Trophoblast cell (in vitro differentiated cells and primary cell): Measurements from ENCODE around the gene STK25.

ENCODE experiments used
- DNase-seq, 2 donors: peaks; one replicate each; pipeline ENCODE4 v3.0.0-alpha.2; 2016
- H2AFZ ChIP-seq: 2 replicates; pipeline ENCODE4 v1.6.1; 2013; ENCODE audit warnings: low read length, moderate library complexity, mild to moderate bottlenecking; ENCODE audit not compliant: insufficient read depth, poor library complexity
- H2AK5ac ChIP-seq: 2 replicates; pipeline ENCODE4 v1.6.1; 2013; ENCODE audit warnings: mild to moderate bottlenecking, low read length
- H2BK120ac ChIP-seq: 2 replicates; pipeline ENCODE4 v1.6.1; 2013; ENCODE audit warnings: low read length, mild to moderate bottlenecking, moderate library complexity; ENCODE audit not compliant: insufficient read depth, poor library complexity
- H2BK12ac ChIP-seq: 2 replicates; pipeline ENCODE4 v1.6.1; 2013; ENCODE audit warnings: mild to moderate bottlenecking, low read length, moderate library complexity
- H2BK5ac ChIP-seq: 2 replicates; pipeline ENCODE4 v1.6.1; 2013; ENCODE audit warnings: low read length, low read depth, moderate library complexity, mild to moderate bottlenecking; ENCODE audit not compliant: poor library complexity
- H3K14ac ChIP-seq: 2 replicates; pipeline ENCODE4 v1.6.1; 2013; ENCODE audit warnings: mild to moderate bottlenecking, low read length
- H3K18ac ChIP-seq: 2 replicates; pipeline ENCODE4 v1.6.1; 2013; ENCODE audit warnings: mild to moderate bottlenecking, low read length
- H3K23ac ChIP-seq: 2 replicates; pipeline ENCODE4 v1.6.1; 2013; ENCODE audit warnings: low read length
- H3K27ac ChIP-seq: 2 replicates; pipeline ENCODE4 v1.5.1; 2013; ENCODE audit warnings: low read depth, mild to moderate bottlenecking, inconsistent platforms, low read length, moderate library complexity
- H3K27me3 ChIP-seq: 2 replicates; pipeline ENCODE4 v1.6.1; 2013; ENCODE audit warnings: inconsistent platforms, mild to moderate bottlenecking, low read length, moderate library complexity; ENCODE audit not compliant: insufficient read depth
- H3K36me3 ChIP-seq, 2 experiments: 1 replicate in 1 of 2; 2 replicates in 1 of 2; pipeline ENCODE4 v1.6.1; 2013; ENCODE audit warnings: low read length in 2 of 2, mild to moderate bottlenecking in 2 of 2, moderate library complexity in 1 of 2; ENCODE audit not compliant: insufficient read depth in 2 of 2, control insufficient read depth in 1 of 2
- H3K4ac ChIP-seq: 2 replicates; pipeline ENCODE4 v1.6.1; 2013; ENCODE audit warnings: low read depth, mild to moderate bottlenecking, low read length, moderate library complexity
- H3K4me1 ChIP-seq, 2 experiments: 1 replicate in 1 of 2; 2 replicates in 1 of 2; pipeline ENCODE4 v1.6.1; 2013; ENCODE audit warnings: low read length in 2 of 2, mild to moderate bottlenecking in 2 of 2, moderate library complexity in 1 of 2; ENCODE audit not compliant: insufficient read depth in 2 of 2, control insufficient read depth in 1 of 2
- H3K4me2 ChIP-seq: 2 replicates; pipeline ENCODE4 v1.6.1; 2013; ENCODE audit warnings: inconsistent platforms, mild to moderate bottlenecking, low read length, moderate library complexity
- H3K4me3 ChIP-seq: 2 replicates; pipeline ENCODE4 v1.5.1; 2013; ENCODE audit warnings: mild to moderate bottlenecking, low read depth, low read length, inconsistent platforms
- H3K79me1 ChIP-seq: one replicate; pipeline ENCODE4 v1.6.1; 2013; ENCODE audit warnings: low read length
- H3K79me2 ChIP-seq: 2 replicates; pipeline ENCODE4 v1.6.1; 2013; ENCODE audit warnings: low read length, mild to moderate bottlenecking; ENCODE audit not compliant: control insufficient read depth, insufficient read depth, poor library complexity
- H3K9ac ChIP-seq: 2 replicates; pipeline ENCODE4 v1.6.1; 2013; ENCODE audit warnings: mild to moderate bottlenecking, low read length
- H3K9me3 ChIP-seq: 2 replicates; pipeline ENCODE4 v1.6.1; 2013; ENCODE audit warnings: low read depth, mild to moderate bottlenecking, control low read depth, inconsistent platforms, low read length; ENCODE audit not compliant: insufficient read depth
- H4K12ac ChIP-seq: 2 replicates; pipeline ENCODE4 v1.6.1; 2013; ENCODE audit warnings: low read depth, mild to moderate bottlenecking, low read length, moderate library complexity
- H4K8ac ChIP-seq: 2 replicates; pipeline ENCODE4 v1.6.1; 2013; ENCODE audit warnings: low read depth, mild to moderate bottlenecking, low read length, moderate library complexity
- H4K91ac ChIP-seq: one replicate; pipeline ENCODE4 v1.6.1; 2013; ENCODE audit warnings: low read depth, mild to moderate bottlenecking, low read length, moderate library complexity
- WGBS: extraction: QIAGEN DNeasy Blood & Tissue Kit; methylation state at CpG from one replicate; pipeline ENCODE4 v1.1.7; 2013; ENCODE audit warnings: missing lambda C conversion rate; ENCODE audit not compliant: insufficient read length, insufficient coverage; ENCODE audit errors: extremely low coverage; 5-methylcytosine and 5-hydroxymethylcytosine counted together

Gene STK25

DNA sequence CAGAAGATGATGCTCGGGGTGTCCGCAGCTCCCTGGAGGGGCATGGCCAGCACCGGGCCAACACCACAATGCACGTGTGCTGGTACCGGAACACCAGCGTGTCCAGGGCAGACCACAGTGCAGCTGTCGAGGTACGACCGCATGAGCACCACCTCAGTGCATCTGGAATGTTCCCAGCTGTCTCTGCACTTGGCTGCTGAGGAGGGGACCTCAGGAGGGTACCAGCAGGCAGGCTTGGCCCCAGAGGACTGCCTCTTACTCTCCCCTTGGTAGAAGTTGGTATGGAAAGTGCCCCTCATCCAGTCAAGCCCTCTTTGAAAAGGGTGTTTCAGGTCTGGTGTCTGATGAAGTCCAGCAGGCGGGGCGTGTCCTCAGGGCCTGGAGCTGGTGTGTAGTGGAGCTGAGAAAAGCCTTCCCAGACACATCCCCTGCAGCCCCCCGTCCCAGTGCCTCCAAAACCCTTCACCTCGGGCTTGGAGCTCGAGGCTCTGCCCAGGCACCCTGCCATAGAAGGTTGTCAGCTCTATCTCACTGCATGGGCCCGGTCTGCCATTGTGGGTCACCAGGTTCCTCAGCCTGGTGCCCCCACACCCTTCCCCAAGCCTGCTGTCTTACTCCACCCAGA, 16.7 kb downstream of the STK25 start:
- no peak overlapping the region for H3K4ac ChIP-seq
- H3K27ac ChIP-seq, result no peak overlapping the region
- no peak overlapping the region for H4K91ac ChIP-seq
- H3K18ac ChIP-seq, result no peak overlapping the region
- H3K4me3 ChIP-seq, result no peak overlapping the region
- H3K9me3 ChIP-seq, result no peaks in the 10 kb centered on the region
- no peak overlapping the region for H3K23ac ChIP-seq
- H2AFZ ChIP-seq, result no peak overlapping the region
- H3K27me3 ChIP-seq, result no peaks in the 10 kb centered on the region
- no peak overlapping the region for H2BK5ac ChIP-seq
- DNase-seq, result no peak
- H3K14ac ChIP-seq, result no peak overlapping the region
- no peak overlapping the region for H3K4me2 ChIP-seq
- peaks cover 40 to 47% of the 10 kb centered on the region in 2 experiments for H3K36me3 ChIP-seq
- no peak overlapping the region for H4K8ac ChIP-seq
- WGBS, result no CpG with 5 or more reads among the region's 15 CpGs
- H3K4me1 ChIP-seq, result no peaks in the 10 kb centered on the region
- no peaks in the 10 kb centered on the region for H3K79me1 ChIP-seq
- H3K79me2 ChIP-seq, result no peaks in the 10 kb centered on the region
- no peak overlapping the region for H2BK120ac ChIP-seq
- H2BK12ac ChIP-seq, result no peak overlapping the region
- no peak overlapping the region for H2AK5ac ChIP-seq
- no peak overlapping the region for H3K9ac ChIP-seq
- no peak overlapping the region for H4K12ac ChIP-seq

DNA sequence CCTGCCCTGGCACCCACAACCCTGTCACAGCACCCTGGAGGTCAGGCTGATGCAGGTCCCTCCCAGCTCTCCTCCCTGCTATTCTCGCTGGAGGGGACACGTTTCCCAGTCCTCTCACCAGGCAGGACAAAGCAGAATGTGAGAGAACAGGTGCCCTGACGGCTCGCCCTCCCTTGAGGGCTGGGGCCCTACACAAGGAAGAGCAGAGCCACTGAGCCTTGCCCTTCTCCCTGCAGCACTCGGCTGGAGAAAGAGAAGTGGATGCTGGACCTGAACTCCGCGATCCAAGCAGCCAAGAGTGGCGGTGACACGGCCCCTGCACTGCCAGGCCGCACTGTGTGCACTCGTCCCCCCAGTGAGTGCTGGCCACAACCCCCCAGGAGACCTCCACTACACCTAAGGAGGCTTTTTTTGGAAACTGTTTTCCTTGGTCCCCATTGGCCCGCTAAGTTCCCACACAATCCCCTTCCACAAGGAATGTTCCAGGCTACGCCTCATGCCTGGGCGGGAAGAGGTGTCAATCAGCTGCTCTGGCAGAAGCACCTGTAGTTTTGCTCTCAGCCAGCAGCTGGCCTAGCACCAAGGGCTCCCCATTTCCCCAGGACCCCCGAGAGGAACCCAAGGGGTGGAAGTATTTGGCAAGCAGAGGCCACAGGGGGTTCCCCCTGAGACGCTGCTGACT, 17.4 kb downstream of the STK25 start:
- Histone ChIP-seq H3K9ac (no peak overlapping the region), H3K4me2 (no peak overlapping the region), H3K23ac (no peak overlapping the region), H2AK5ac (no peak overlapping the region), H2BK12ac (no peak overlapping the region), H3K18ac (no peak overlapping the region), H2BK5ac (no peak overlapping the region), H3K36me3 (peaks cover 33 to 40% of the 10 kb centered on the region in 2 experiments), H3K27me3 (no peaks in the 10 kb centered on the region), H3K14ac (no peak overlapping the region), H4K91ac (no peak overlapping the region), H4K12ac (no peak overlapping the region), H3K79me2 (no peaks in the 10 kb centered on the region), H3K9me3 (no peaks in the 10 kb centered on the region), H2BK120ac (no peak overlapping the region), H3K27ac (no peak overlapping the region), H3K4ac (no peak overlapping the region), H3K4me1 (no peaks in the 10 kb centered on the region), H2AFZ (no peak overlapping the region), H3K79me1 (no peaks in the 10 kb centered on the region), H4K8ac (no peak overlapping the region), H3K4me3 (no peak overlapping the region)
- WGBS, result no CpG with 5 or more reads among the region's 16 CpGs
- no peak for DNase-seq

DNA sequence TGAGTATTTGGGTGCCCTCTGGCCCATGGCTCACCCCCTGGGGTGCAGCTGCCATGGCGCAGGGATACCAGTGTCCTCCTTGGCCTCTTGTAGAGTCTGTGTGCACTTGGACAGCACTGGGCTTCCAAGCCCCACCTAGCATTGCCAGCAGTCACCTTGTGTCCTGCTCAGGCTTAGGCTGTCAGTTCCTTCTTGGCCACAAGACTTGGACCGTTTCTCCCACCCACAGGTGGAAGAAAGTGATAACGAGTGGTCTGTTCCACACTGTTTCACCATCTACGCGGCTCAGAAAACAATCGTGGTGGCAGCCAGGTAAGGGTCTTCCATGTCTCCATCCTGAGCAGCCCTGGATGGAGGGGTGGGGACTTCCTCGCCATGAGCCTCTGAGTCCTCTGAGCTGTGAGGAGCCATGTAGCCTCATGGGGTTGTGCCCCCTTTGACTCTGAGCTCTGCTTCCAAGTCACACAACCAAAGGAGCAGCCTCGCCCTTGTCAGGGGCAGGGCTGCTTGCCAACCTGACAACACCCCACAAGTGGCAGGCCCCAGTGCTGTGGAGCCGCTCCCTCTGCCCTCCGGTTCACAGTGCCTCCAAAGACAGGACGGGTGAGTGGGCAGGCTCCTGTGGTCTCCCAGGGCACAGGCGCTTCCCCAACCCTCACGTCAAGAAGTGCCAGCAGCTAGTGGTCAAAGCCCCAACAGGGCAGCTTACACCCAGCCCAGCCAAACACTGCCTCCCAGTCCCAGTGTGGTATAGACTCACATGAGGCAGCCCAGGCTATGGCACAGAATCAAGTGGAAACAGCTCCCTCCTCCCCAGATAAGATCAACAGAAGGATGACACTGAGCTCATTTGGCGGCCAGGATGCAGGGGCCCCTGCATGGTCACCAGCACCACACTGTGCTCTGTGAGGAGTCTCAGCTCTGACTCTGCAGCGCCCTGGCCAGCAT, 18.4 kb downstream of the STK25 start:
- no peak overlapping the region for H3K14ac ChIP-seq
- no peaks in the 10 kb centered on the region for H3K9me3 ChIP-seq
- H4K91ac ChIP-seq, result no peak overlapping the region

DNA sequence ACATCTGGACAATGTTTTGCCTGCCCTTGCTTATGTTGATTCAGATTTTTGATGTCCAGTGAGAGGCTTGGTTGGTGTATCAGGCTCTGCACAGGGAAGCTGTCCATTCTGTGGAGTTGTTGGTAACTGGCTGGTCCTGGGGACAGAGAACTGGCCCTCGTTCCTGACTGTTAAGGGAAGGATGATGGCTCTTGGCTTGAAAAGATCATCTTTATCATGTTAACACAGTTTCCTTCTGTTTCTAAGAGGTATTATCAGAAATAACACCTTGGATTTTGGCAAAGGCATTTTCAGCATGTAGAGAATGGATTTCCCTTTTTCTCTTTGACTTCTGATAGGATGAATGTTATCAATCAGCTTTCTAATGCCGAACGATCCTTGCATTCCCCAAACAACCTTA, 19.3 kb downstream of the STK25 start:
- no peaks in the 10 kb centered on the region for H3K27me3 ChIP-seq
- no peaks in the 10 kb centered on the region for H3K79me1 ChIP-seq
- no peak overlapping the region for H3K23ac ChIP-seq
- no peak overlapping the region for H2BK5ac ChIP-seq
- no peak overlapping the region for H3K14ac ChIP-seq
- no peak overlapping the region for H2AFZ ChIP-seq
- H3K79me2 ChIP-seq, result no peaks in the 10 kb centered on the region
- no peak for DNase-seq
- H4K8ac ChIP-seq, result no peak overlapping the region
- H3K36me3 ChIP-seq, result peaks cover 15 to 22% of the 10 kb centered on the region in 2 experiments
- H4K91ac ChIP-seq, result no peak overlapping the region
- H4K12ac ChIP-seq, result no peak overlapping the region
- H3K27ac ChIP-seq, result no peak overlapping the region
- no peaks in the 10 kb centered on the region for H3K9me3 ChIP-seq
- H3K4me1 ChIP-seq, result no peaks in the 10 kb centered on the region
- no peak overlapping the region for H2BK120ac ChIP-seq
- no peak overlapping the region for H3K9ac ChIP-seq
- no CpG with 5 or more reads among the region's 3 CpGs for WGBS
- H2AK5ac ChIP-seq, result no peak overlapping the region
- H2BK12ac ChIP-seq, result no peak overlapping the region
- H3K18ac ChIP-seq, result no peak overlapping the region
- no peak overlapping the region for H3K4me2 ChIP-seq
- no peak overlapping the region for H3K4ac ChIP-seq
- no peak overlapping the region for H3K4me3 ChIP-seq

More for the DNA sequence above, 18.4 kb downstream of the STK25 start:
- no peaks in the 10 kb centered on the region for H3K27me3 ChIP-seq
- no peak overlapping the region for H2AFZ ChIP-seq
- H3K9ac ChIP-seq, result no peak overlapping the region
- no peak overlapping the region for H3K4ac ChIP-seq
- H2BK120ac ChIP-seq, result no peak overlapping the region
- no peak overlapping the region for H3K4me3 ChIP-seq
- no peak overlapping the region for H2AK5ac ChIP-seq
- no peak overlapping the region for H2BK5ac ChIP-seq
- no peak overlapping the region for H2BK12ac ChIP-seq
- H4K12ac ChIP-seq, result no peak overlapping the region
- no peaks in the 10 kb centered on the region for H3K79me2 ChIP-seq
- no peaks in the 10 kb centered on the region for H3K79me1 ChIP-seq
- H4K8ac ChIP-seq, result no peak overlapping the region
- no peak overlapping the region for H3K4me2 ChIP-seq
- no peak overlapping the region for H3K23ac ChIP-seq
- H3K36me3 ChIP-seq, result peaks cover 24 to 30% of the 10 kb centered on the region in 2 experiments
- no peak overlapping the region for H3K18ac ChIP-seq
- H3K27ac ChIP-seq, result no peak overlapping the region
- DNase-seq, result no peak
- no CpG with 5 or more reads among the region's 15 CpGs for WGBS
- H3K4me1 ChIP-seq, result no peaks in the 10 kb centered on the region
